IPS-NIHi11 (cell line): ENCODE measurements around the gene MAB21L2.

Experiments used
- DNase-seq: peaks from one replicate; pipeline ENCODE4 v3.0.0; 2012; ENCODE audit warnings: mixed read lengths, low spot score

MAB21L2 gene

GRCh38 chr4:150619042-150619441, 37.1 kb downstream of the MAB21L2 start:
- DNase-seq = no peak

- DNase-seq = no peak
Measured at GRCh38 chr4:150624055-150624454, 42.1 kb downstream of the MAB21L2 start.

GRCh38 chr4:150625033-150625432, 43.1 kb downstream of the MAB21L2 start:
- DNase-seq = no peak

- no peak for DNase-seq
Measured at GRCh38 chr4:150628073-150628472, 46.1 kb downstream of the MAB21L2 start.

GRCh38 chr4:150632639-150633038, 50.7 kb downstream of the MAB21L2 start:
- DNase-seq = no peak
